GM12873 (cell line): Measurements from ENCODE around the gene DIP2C.

ENCODE experiments used
- TF ChIP-seq, protein P1 (sequence below): IDR thresholded peaks from 2 replicates; pipeline ENCODE4 v1.5.1; 2012; ENCODE audit warnings: low read depth, mild to moderate bottlenecking, moderate library complexity, low read length, control low read depth; ENCODE audit not compliant: insufficient read depth; ENCODE audit errors: missing control alignments

Gene DIP2C

GRCh38 chr10:381346-381745 is 308.1 kb downstream of the DIP2C start:
- TF ChIP-seq, protein P1, sequence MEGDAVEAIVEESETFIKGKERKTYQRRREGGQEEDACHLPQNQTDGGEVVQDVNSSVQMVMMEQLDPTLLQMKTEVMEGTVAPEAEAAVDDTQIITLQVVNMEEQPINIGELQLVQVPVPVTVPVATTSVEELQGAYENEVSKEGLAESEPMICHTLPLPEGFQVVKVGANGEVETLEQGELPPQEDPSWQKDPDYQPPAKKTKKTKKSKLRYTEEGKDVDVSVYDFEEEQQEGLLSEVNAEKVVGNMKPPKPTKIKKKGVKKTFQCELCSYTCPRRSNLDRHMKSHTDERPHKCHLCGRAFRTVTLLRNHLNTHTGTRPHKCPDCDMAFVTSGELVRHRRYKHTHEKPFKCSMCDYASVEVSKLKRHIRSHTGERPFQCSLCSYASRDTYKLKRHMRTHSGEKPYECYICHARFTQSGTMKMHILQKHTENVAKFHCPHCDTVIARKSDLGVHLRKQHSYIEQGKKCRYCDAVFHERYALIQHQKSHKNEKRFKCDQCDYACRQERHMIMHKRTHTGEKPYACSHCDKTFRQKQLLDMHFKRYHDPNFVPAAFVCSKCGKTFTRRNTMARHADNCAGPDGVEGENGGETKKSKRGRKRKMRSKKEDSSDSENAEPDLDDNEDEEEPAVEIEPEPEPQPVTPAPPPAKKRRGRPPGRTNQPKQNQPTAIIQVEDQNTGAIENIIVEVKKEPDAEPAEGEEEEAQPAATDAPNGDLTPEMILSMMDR = no peak

DNA sequence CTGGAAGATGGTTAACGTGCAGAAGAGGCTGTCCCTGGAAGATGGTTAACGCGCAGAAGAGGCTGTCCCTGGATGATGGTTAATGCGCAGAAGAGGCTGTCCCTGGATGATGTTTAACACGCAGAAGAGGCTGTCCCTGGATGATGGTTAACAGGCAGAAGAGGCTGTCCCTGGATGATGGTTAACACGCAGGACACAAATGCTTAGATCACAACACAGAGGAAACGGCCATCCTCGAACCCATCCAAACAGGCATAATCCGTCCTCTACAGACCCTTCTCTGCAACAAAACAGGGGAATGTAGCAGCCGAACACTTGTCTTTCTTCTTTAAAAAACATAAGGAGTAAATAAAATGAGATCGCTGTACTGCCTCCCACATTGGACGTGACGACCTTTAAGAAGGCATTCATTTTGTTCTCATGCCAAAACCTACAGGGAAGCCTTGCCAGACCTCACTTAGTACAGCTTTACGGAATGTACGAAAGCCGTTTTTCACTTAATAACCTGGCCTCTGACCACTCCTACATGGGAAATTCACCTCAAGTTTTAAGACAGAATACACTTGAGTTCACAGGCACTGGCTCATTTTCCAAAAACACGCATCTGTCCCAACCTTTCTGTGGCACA is 309.0 kb downstream of the DIP2C start:
- TF ChIP-seq, protein P1 = no peak

GRCh38 chr10:378930-379704 is 310.4 kb downstream of the DIP2C start:
- TF ChIP-seq, protein P1 = no peak

- TF ChIP-seq, protein P1 = no peak
These were observed 311.1 kb downstream of the DIP2C start for GRCh38 chr10:378230-378929.

GRCh38 chr10:377228-377627 is 312.2 kb downstream of the DIP2C start:
- TF ChIP-seq, protein P1 = no peak

DNA sequence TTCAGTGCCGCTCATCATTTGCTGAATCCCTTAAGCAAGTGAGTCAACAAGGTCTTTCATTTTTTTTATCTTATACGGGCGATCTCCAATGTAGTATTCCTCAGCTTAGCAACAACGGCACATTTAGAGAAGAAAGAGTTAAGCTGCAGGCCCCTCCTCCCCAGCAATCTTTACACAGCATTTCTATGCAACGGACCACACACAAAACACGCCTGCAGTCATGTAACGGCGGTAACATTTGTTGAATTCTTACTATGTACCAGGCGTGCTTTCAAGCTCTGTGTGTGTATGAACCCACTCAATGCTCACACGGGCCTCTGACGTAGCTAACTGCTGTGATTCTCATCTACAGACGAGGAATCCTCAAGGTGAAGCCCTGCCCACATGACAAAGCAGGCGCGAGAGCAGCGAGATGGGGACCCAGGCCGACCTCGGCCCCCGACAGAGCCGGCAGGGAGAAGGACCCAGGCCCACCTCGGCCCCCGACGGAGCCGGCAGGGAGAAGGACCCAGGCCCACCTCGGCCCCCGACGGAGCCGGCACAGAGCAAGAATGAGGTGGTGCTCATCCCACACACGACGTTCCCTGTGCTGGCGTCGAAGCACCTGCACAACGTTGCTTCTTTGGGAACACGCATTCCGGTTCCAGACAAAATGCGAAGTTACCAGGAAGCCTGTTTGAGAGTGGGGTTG is 313.5 kb downstream of the DIP2C start:
- TF ChIP-seq, protein P1 = no peak

DNA sequence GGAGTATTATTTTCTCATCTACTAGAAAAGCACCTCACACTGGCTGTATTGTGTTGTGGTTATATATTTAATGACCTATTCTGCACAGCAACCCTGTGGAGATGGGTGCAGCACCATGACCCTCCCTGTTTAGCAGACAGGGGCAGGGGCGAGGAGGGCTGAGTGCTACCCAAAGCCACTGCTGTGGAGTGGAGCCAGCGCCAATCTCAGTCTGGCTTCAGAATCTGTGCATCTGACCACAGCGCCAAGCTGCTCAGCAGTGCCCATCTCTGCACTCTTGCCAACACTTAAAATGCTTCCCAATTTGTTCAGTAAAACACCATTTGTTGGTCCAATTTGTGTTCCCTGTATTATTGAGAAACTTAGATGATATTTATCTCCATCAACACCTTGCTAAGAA is 315.1 kb downstream of the DIP2C start:
- TF ChIP-seq, protein P1 = no peak
